HG03135 (cell line): Measurements from ENCODE around the gene PTMS.
A peak's percentile ranks its signal among the peaks of the same experiment; 100 is the strongest.

Experiments used
- ATAC-seq: cut with Tn5 transposase; IDR thresholded peaks from one replicate; pipeline ENCODE4 v1.9.1; 2021; ENCODE audit warnings: mild to moderate bottlenecking, moderate library complexity; ENCODE audit not compliant: unreplicated experiment

Gene PTMS

DNA sequence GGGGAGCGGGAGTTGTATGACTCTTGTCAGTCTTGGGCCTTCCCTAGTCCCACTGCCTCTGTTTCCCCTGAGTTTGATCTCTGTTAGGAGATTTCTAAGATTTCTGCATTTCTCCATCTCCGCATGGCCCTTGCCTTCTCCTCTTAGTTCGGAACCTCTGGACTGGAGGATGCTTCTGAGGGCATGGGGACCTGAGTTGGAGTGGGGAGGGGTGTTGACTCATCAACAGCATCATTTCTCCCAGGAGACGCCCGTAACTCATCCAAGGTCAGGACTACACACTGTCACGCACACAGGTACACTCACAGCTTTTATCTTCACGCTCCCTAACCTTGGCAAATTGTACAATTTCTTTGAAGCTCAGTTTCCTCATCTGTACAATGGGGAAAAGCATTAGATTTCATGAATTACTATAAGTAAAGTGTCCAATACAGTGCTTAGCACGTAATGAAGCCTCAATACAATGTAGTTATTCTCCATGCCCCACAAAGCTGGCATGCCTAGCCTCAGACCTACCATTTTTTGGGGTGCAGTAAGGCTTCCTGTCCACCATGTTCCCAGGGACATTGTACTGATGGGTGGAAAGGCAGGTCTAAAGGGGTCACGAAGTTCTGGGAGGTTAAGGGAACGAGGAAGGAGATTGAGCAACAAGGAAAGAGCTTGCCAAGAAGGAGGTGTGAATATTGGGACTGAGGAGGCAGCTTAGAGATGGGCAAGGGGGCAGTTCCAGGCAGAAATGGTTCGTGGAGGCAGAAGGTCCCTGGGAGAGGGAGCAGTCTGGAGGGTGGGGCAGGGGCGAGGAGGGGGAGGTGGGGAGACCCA lies 5.6 kb downstream of the PTMS start:
- ATAC-seq = no peak

DNA sequence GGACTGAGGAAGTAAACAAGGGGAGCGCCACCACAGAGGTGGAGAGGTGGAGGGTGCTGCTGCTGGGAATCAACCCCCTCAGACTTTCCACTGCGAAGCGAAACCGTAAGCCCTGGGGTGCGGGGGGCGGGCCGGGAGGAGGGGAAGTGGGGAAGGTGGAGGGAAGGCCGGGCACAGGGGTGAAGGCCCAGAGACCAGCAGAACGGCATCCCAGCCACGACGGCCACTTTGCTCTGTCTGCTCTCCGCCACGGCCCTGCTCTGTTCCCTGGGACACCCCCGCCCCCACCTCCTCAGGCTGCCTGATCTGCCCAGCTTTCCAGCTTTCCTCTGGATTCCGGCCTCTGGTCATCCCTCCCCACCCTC lies 6.2 kb downstream of the PTMS start, which contains the start of gene LAG3:
Gene LAG3, plus strand, starts transcription at position 190 of the 365 bp plus-strand sequence. CDS start 333 bp downstream, outside the sequence.
- ATAC-seq = no peak

DNA sequence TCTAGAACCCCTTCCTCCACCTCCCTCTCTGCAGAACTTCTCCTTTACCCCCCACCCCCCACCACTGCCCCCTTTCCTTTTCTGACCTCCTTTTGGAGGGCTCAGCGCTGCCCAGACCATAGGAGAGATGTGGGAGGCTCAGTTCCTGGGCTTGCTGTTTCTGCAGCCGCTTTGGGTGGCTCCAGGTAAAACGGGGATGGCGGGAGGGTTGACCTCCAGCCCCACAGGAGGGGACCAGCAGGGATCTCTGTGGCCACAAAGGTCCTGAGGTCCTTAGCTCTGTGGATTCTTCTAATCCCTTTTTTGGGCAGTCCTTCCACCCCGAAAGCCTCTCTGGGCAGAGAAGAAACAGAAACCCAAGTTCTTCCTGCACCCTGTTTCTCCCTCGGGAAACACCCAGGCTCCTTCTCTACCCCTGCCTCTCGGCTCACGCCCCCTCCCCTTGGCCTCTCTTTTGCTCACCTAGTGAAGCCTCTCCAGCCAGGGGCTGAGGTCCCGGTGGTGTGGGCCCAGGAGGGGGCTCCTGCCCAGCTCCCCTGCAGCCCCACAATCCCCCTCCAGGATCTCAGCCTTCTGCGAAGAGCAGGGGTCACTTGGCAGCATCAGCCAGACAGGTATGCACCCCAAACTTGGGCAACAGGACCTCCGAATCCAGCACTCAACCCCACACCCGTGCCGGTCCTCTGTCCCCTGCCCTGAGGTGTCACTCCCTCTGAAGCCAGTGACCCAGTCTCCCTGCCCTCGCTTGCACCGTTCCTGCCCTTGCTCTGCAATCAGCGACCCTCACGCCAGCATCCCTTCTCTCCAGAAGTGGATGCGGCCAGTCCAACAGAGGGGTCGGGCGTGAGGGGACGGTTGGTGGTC lies 6.8 kb downstream of the PTMS start:
- ATAC-seq = no peak

DNA sequence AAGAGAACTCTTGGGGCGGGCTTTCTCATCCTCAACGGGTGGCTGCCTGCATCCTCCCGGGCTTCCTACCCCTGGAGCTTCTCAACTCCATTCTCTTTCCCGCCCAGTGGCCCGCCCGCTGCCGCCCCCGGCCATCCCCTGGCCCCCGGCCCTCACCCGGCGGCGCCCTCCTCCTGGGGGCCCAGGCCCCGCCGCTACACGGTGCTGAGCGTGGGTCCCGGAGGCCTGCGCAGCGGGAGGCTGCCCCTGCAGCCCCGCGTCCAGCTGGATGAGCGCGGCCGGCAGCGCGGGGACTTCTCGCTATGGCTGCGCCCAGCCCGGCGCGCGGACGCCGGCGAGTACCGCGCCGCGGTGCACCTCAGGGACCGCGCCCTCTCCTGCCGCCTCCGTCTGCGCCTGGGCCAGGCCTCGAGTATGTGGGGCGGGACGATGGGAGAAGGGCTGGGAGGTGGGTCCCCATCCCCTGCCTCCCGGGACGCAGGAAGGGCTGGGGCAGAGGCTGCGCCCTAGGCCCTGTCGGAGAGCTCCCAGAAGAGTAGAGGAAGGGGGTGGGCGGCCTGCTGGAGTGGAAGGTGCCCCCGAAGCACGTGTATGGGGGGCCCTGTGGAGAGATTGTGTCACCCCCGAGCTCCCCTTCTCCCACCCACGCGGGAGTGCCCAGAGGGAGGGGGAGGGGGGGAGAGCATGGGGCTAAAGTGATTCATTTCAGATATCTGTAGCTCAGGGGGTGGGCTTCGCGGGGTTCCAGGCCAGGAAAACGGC lies 7.6 kb downstream of the PTMS start:
- no peak for ATAC-seq

DNA sequence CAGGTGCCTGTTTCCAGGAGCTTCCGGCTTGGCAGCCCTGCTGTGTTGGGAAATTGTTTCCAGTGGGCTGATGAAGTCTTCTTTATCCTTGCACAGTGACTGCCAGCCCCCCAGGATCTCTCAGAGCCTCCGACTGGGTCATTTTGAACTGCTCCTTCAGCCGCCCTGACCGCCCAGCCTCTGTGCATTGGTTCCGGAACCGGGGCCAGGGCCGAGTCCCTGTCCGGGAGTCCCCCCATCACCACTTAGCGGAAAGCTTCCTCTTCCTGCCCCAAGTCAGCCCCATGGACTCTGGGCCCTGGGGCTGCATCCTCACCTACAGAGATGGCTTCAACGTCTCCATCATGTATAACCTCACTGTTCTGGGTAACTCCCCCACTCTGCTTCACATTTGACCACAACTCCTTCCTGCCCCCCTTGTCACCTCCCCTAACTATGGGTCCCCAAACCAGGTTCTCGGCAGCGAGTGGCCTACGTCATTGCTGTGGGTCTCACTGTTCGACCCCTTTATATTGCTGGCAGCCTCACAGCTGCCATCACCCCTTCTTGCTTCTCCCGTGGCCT lies 8.4 kb downstream of the PTMS start:
- ATAC-seq = no peak

DNA sequence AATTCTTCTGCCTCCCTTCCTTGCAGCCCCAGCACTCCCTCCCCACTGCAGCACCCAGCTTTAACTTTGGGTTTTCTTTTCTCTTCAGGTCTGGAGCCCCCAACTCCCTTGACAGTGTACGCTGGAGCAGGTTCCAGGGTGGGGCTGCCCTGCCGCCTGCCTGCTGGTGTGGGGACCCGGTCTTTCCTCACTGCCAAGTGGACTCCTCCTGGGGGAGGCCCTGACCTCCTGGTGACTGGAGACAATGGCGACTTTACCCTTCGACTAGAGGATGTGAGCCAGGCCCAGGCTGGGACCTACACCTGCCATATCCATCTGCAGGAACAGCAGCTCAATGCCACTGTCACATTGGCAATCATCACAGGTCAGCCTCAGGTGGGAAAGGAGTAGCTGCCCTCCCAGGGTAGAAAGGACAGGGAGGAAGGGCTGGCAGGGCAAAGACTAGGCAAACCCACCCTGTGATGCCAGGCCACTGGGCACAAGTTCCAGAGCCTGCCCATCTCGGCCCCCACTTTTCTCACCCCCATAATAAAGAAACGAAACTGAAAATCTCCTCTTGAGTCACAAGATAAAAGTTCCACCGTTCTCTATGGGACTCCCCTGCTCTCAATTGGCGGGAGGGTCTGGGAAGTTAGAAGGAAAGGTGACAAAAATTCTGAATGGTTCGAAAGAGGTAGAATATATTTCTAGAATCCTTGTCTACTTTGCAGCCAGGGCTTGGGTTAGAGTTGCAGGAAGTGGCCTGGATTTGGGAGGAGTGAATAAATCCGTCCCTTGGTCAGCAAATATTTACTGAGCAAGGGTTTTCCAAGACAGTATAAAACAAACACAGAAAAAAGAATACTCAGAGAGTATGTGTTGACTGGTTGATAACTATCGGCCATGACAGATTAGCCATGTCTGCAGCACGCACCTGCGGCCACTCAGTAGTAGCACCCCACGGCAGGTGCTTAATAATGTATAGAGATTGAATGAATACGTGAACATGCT lies 9.3 kb downstream of the PTMS start:
- ATAC-seq = no peak

DNA sequence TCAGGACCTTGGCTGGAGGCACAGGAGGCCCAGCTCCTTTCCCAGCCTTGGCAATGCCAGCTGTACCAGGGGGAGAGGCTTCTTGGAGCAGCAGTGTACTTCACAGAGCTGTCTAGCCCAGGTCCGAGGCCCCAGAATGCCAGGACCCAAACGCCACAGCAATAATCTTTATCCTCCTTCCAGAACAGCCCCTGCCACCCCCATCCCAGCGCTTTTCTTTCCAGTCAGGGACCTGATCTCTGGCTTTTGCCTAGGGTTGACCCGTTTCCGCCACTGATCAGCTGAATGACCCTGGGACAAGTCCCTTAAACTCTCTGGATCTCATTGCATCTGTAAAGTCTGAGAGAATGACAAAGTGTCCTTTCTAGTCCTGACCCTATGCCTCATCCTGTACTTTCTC lies 11.2 kb downstream of the PTMS start:
- ATAC-seq = no peak

DNA sequence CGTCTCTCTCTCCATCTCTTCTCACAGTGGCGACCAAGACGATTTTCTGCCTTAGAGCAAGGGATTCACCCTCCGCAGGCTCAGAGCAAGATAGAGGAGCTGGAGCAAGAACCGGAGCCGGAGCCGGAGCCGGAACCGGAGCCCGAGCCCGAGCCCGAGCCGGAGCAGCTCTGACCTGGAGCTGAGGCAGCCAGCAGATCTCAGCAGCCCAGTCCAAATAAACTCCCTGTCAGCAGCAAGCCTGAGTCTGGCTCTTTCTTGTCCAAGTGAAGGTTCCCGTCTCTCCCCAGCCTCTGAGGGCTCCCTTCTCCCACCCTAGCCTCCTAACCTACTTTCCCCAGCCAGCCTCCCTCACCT lies 12.0 kb downstream of the PTMS start:
- no peak for ATAC-seq

DNA sequence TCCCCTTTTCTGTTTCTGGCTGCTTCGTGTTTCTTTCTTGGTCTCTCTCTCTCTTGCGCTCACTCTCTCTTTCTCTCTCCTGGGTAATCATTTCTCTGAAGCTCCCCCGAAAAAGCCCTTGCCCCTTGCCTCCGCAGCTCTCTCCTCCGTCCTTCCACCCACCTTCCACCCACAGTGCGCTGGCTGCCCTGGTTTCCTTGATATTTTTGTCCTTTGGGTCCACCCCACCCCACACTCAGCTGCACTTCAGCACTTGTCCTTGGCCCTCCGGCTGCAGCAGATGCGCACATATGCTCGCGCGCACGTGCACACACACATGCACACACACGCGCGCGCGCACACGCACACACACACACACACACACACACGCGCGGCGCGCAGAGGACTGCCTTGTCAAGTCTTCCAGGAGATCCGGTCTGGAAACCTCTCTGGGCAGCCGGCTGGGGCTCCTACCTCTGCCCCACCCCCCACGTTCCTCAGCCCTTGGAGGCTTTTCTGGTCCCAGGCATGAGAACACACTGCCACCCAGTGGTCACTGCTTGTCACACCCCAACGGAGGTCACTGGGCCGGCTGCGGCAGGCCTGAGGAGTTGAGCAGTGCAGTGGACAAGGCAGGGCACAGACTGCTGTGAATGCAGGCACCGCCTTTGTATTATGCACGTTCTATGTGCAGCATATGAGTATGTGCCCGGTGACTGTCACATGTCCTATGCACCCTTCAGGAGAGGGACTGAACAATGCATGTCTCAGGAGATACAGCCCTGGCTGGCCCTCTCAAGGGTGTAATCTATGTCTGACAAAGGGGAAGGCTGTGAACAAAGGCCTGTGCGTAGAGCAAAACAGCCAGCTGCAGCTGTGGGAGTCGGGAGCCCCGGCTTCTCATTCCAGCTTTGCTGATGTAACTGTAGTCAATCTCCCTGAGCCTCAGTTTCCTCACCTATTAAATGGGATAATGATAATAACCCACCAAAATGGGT lies 12.7 kb downstream of the PTMS start:
- peak; percentile 78 for ATAC-seq

DNA sequence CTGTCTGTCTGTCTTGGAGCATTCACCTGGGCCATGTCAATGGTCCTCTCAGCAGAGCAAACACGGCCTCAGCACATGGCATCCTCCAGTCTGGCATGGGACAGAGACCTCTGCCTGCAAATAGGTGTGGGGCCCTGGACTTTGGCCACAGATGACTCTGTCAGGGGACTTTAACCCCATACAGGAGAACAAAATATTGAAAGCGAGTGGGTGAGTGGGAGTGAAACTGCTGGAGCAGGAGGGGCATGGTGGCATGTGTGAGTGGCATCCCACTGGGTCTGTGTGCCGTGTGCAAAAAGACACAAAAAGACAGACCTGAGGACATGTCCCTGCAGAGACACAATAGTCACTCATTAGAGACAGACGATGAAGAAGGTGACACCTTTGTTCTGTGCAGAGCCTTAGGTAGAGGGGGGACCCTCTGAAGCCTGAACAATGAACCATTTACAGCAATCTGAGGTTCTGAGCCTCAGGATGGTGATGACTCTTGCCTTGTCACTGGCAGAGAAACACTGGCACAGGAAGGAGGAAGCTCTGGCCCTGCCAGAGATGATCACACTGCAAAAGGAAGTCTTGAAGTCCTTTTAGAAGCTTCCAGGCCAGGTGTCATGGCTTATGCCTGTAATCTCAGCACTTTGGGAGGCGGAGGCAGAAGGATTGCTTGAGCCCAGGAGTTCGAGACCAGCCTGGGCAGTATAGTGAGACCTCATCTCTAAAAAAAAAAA lies 13.7 kb downstream of the PTMS start:
- ATAC-seq = no peak

DNA sequence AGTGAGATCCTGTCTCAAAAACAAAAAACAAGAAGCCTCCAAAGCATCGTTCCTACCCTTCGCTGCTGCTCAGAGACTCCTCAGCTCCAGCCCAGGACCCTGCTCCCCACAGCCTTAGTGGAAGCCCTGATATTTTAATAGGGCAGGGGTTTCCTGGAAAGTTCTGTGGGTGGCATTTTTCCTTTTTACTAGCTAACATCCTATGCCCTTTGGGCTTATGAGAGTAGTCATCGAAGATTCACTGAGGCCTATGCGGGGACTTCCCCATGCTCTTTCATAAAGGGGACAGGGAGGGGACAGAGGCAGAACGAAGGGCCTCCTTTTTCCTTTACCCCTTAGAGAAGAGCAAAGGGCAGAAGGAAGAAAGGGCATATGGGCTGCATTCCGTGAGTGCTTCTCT lies 14.4 kb downstream of the PTMS start:
- ATAC-seq = no peak

DNA sequence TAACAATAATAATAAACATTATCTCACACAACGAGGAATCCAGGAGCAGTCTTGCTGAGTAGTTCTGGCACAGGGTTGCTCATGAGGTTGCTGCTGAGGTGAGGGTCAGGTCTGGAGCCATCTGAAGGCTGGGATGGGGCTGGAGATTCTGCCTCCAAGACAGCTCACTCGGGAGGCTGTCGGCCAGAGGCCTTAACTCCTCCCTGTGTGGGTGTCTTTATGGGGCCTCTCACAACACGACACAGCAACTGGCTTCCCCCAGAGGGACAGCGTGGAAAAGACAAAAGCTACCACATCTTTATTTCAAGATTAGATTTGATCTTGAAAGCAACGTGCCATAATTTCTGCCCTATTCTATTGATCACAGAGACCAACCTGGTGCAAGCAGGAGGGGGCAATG lies 16.0 kb downstream of the PTMS start:
- no peak for ATAC-seq

DNA sequence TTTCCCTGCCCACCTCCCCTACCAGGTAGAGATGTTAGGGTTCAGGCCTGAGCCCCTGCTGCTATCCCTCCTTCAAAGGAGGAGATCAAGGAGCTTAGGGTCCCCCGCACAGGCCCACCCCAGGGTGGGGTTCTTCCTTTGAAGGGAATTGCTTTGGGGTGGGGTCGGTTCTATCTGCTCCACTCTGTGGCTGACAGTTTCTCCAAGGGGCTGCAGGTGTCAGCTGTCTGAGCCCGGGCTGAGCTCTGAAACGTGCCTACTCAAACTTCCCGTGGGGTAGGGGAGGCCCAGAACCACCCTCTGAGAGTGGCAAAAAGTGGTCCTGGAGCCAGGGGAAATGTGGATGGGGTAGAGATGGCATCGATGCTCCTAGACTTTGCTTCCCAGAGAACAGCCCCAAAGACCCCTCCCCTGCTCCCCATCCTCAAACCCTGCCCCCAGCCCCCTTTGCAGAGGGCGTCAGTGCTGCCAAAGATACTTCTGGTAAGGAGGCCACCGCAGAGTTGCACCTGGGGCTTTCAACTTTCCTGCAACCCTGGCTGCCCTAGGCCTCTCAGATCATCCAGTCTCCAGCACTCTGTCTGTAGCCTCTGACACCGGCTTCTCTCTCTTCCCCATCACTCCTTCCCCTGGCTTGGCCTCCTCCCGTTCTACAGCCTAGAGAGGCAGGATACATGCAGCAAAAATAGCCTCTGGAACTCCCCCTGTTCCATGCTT lies 16.8 kb downstream of the PTMS start:
- no peak for ATAC-seq

DNA sequence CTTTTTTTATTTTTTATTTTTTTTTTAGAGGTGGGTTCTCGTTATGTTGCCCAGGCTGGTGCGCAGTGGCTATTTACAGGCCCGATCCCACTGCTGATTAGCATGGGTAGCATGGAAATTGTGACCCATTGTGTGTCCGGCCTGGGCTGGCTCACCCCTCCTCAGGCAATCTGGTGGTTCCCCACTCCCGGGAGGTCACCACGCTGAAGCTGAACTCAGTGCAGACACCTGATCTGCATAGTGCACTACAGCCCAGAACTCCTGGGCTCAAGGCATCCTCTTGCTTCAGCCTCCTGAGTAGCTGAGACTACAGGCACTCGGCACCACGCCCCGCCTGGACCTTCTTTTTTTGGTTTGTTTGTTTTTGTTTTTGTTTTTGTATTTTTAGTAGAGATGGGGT lies 17.7 kb downstream of the PTMS start:
- ATAC-seq = no peak

DNA sequence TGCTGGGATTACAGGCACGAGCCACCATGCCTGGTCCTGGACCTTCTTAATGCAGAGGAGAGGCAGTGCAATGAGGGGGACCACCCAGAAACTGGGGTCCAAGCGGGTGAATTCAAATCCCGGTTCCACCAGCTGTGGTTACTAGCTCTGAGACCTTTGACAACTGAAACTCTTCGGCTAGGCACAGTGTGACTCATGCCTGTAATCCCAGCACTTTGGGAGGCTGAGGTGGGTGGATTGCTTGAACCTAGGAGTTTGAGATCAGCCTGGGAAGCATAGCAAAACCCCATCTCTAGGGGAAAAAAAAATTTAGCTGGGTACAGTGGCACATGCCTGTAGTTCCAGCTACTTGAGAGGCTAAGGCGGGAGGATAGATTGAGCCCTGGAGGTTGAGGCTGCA lies 18.1 kb downstream of the PTMS start:
- ATAC-seq = no peak

DNA sequence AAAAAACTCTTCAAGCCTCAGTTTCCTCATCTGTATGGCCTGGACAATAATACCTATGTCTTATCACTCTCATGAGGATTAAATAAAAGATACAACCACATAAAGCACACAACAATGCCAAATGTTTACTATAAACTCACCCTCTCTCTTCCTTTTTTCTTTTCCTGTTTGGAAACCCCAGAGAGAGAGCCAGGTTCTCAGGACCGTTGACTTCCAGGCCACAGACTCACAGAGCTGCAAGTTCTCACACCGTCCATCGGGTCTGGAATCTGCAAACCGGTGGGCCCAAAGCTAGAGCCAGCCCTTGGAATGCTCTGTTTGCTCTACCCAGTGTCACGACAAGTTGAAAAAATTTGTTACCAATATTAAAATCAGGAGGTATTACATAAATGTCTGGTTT lies 18.6 kb downstream of the PTMS start:
- ATAC-seq = no peak

DNA sequence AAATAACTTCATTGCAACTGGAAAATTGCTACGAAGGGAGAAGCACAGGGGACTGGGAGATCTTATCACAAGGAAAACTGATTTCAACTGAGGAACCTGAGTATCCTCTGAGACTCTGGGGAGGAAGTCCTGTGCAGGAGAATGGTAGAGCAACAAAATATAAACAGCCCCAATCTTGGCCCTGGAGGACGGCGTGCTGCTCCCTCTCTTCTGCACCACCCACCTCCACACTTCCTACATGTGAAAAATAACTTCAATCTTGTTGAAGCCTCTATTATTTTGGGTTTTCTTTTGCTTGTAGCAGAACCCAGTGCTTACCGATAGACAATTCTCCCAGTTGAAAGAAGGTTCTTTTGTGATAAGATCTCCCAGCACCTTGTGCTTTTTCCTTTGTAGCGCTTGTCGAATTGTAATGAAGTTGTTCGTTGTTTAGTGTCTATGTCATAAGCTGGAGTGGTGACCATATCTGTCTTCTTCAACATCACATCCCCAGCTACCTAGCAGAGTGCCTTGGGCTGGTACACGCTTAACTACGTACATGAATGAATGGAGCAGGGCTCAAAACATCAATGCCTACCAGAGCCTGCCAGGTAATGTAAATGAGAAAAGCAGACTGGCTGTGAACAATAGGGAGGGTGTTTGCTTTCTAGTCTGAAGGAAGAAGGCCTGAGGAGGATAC lies 20.4 kb downstream of the PTMS start:
- ATAC-seq = no peak
